ENCODE measurements around the gene HPCA. TPM values are rescaled to one million over a fixed set of nuclear protein-coding genes. Genes with fewer than 3 reads are reported as not detected.
A peak's percentile ranks its signal among the peaks of the same experiment; 100 is the strongest.

HPCA gene
- total and polyA plus RNA-seq, 2 of the 8 experiments (the other 6 are each of a cell fraction or from before 2014, with no cell fraction given) = 0.70 to 1.4 TPM

DNA sequence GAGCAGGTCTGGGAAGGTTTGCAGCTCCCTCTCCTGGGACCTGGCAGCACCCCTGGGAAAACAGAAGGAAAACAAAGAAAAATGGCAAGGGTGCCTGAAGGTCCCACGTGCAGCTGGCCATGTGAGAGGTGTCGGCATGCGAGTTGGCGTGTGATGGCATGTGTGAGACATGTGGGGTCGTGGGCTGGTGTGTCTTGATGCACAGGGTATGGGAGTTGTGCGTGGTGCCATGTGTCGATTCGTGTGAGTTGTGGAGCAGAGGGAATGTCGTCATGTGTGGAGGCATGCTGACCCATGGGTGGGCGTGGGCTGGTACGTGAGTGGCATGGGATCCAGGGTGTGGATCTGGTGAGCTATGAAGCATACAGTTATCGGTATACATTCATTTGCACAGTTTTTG lies 1.3 kb downstream of the HPCA start:
- no peak overlapping the region for H2BK20ac ChIP-seq (ENCODE audit: low read length)
- no peaks in the 10 kb centered on the region for H3K79me2 ChIP-seq (ENCODE audit: control insufficient read depth in 1 of 2, insufficient read depth in 2 of 2, low read length in 2 of 2)
- peaks cover 0 to 4% of the 10 kb centered on the region in 2 experiments; a peak in 1 of 4 replicates for H3K9me3 ChIP-seq (ENCODE audit: insufficient read depth in 2 of 2, low read depth in 1 of 2, low read length in 1 of 2)
- H3K14ac ChIP-seq (ENCODE audit: insufficient read length) = no peak overlapping the region
- DNase-seq (ENCODE audit: low read depth in 1 of 2, low spot score in 2 of 2) (no peak), FAIRE-seq (no peak)
- no peak overlapping the region for H2BK15ac ChIP-seq (ENCODE audit: low read length)
- no peak overlapping the region for H3K27ac ChIP-seq (ENCODE audit: low read depth, low read length)
- no peaks in the 10 kb centered on the region for H3K36me3 ChIP-seq (ENCODE audit: control insufficient read depth in 2 of 4, insufficient read depth in 4 of 4, low read length in 3 of 4)
- H2BK120ac ChIP-seq (replicated peaks; ENCODE audit: low read depth, low read length) = no peak overlapping the region
- H3K23ac ChIP-seq (ENCODE audit: insufficient read length) = no peak overlapping the region
- H3K56ac ChIP-seq (replicated peaks; ENCODE audit: insufficient read length, low read depth, low read length) = no peak overlapping the region
- peaks cover 5% of the 10 kb centered on the region; the same call in 1 of the 2 replicates for H3K23me2 ChIP-seq (ENCODE audit: low read depth, low read length)
- peaks cover 5 to 55% (median 31%) of the 10 kb centered on the region in 4 experiments for H3K27me3 ChIP-seq (replicated peaks in 1 of 4; ENCODE audit: control insufficient read depth in 3 of 4, extremely low read depth in 1 of 4, insufficient read depth in 3 of 4, low read length in 3 of 4)
- H3K9ac ChIP-seq (replicated peaks in 1 of 4; ENCODE audit: extremely low read depth in 1 of 4, low read depth in 3 of 4, low read length in 3 of 4) = no peak overlapping the region
- no peak overlapping the region for H2BK12ac ChIP-seq (ENCODE audit: low read depth, low read length)
- H2BK5ac ChIP-seq (ENCODE audit: low read depth, low read length) = no peak overlapping the region
- 80% methylated on average over 12 of the region's 12 CpGs; no CpG with 5 or more reads in 1 of the 2 experiments for whole genome bisulfite sequencing, 2 experiments (ENCODE audit: extremely low coverage in 1 of 2, insufficient coverage in 1 of 2, insufficient read length in 1 of 2, insufficient replicate concordance in 2 of 2, low coverage in 1 of 2, low lambda C conversion rate in 2 of 2, missing lambda C conversion rate in 1 of 2)
- H3K79me1 ChIP-seq (ENCODE audit: low read depth, low read length) = no peaks in the 10 kb centered on the region
- H4K91ac ChIP-seq (replicated peaks; ENCODE audit: insufficient read length, low read length) = no peak overlapping the region
- POLR2A ChIA-PET (ENCODE audit: partially characterized antibody) = no interaction called here
- no peak overlapping the region; the same call in 1 of the 2 replicates for H3K18ac ChIP-seq (ENCODE audit: extremely low read depth, low read length)
- no peak overlapping the region for H3K4me3 ChIP-seq (ENCODE audit: extremely low read depth in 1 of 4, insufficient read depth in 2 of 4, low read depth in 3 of 4, low read length in 4 of 4)
- no peak overlapping the region for H3K4me2 ChIP-seq (ENCODE audit: insufficient read depth in 1 of 2, low read depth in 2 of 2, low read length in 2 of 2)
- H4K8ac ChIP-seq (ENCODE audit: extremely low read depth, insufficient read depth, low read length) = no peak overlapping the region
- CTCF ChIA-PET (ENCODE audit: partially characterized antibody) = interaction anchor here (1.0 to 19.0 kb wide), 6 partner anchors 5 to 552 kb away, joined by 3 to 382 read pairs (median 5); partner anchors contain the start of genes AZIN2, FNDC5 and HPCA
- H3K4me1 ChIP-seq (replicated peaks in 1 of 4; ENCODE audit: control insufficient read depth in 3 of 4, insufficient read depth in 4 of 4, low read length in 3 of 4) = peaks cover 0 to 9% (median 3%) of the 10 kb centered on the region in 4 experiments; a peak in 5 of 7 replicates
- H2AFZ ChIP-seq (ENCODE audit: low read length) = no peak overlapping the region
- H4K5ac ChIP-seq (ENCODE audit: insufficient read length, low read depth, low read length) = no peak overlapping the region
- TF ChIP-seq CTBP2 (IDR thresholded peaks at IDR 0.05; ENCODE audit: borderline replicate concordance, insufficient read depth, insufficient read length, low read length) (no peak), SP1 (IDR thresholded peaks at IDR 0.05; ENCODE audit: low read depth, low read length) (no peak)
- H2AK5ac ChIP-seq (ENCODE audit: low read depth, low read length) = peak overlapping the region; percentile 75; the same call in 1 of the 2 replicates
- H3K4ac ChIP-seq (replicated peaks; ENCODE audit: insufficient read length, low read depth, low read length) = no peak overlapping the region
- H4K20me1 ChIP-seq (replicated peaks in 1 of 2; ENCODE audit: control insufficient read depth in 1 of 2, insufficient read depth in 2 of 2, low read length in 2 of 2) = peaks cover 0 to 18% of the 10 kb centered on the region in 2 experiments
